Esophagus mucosa (tissue), 1 donor: ENCODE results near the gene RNF11. TPM values are rescaled to one million over a fixed set of nuclear protein-coding genes. Genes with fewer than 3 reads are reported as not detected.
"Not testable (repeated sequence)": the region's sequence is repeated elsewhere in the genome, so short reads cannot be mapped to it uniquely, and the experiment has no call there.

ENCODE experiments used
- ATAC-seq: fragments of 200-7000 bp; cut with Tn5 transposase; one replicate; pipeline ENCODE4 v1.9.1; 2020
- total RNA-seq: library from RNA; stranded (reverse); gene quantifications from one replicate; pipeline ENCODE4 v1.2.4, GENCODE V29; 2023
- donor health status: DM: yes; HTN: yes; CAD: no.

RNF11 gene
- total RNA-seq, 1 donor from 2014 or later = 78.8 TPM

GRCh38 chr1:51228471-51228870 lies 7.6 kb upstream of the RNF11 start:
- not testable (repeated sequence) for ATAC-seq

DNA sequence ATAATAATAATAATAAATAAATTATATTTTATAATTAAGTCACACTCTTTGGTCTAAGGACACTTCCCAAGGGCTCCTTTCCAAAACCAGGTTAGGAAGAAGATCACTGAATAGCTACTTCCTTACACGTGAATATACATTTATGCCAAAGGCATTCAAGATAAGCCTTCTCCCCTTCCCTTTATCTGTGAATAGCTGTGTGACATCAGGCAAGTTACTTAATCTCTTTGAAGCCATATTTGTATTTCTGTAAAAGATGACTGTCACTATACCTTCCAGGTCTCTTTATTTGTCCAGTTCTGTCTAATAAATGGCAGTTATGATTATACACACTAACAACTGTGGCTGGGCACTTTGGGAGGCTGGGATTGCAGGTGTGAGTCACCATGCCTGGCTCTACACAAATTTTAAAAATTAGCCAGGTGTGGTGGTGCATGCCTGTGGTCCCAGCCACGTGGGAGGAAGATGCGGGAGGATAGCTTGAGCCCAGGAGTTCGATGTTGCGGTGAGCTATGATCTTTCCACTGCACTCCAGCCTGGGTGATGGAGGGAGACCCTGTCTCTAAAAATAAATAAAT lies 5.5 kb upstream of the RNF11 start:
- peak; percentile 24 for ATAC-seq

DNA sequence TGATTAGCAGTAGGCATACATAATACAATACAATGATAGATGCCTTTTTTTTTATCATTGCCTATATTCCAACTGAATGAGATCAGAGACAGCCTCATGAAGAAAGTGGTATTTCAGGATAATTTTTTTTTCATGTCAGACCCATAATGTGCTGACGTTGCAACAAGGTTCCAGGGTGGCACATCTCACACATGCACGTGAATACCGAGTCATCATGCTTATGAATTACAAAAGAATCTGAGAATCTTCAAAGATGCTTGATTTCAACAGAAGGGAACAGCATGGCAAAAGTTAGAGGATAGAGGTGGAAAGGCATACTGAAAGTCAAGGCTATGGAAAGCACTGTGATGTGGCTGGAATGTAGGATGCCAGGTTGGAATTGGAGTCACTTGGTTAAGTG lies 5.0 kb upstream of the RNF11 start:
- ATAC-seq = no peak

- no peak for ATAC-seq
Measured at GRCh38 chr1:51231896-51232295, 4.2 kb upstream of the RNF11 start.

DNA sequence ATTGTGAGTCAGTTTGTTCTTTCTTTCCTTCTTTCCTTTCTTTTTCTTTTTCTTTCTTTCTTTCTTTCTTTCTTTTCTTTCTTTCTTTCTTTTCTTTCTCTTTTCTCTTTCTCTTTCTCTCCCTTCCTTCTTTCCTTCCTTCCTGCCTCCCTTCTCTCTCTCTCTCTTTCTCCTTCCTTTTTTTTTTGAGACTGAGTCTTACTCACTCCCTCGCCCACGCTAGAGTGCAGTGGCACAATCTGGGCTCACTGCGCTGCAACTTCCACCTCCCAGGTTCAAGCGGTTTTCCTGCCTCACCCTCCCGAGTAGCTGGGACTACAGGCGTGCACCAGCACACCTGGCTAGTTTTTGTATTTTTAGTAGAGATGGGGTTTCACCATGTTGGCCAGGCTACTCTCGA lies 1.8 kb upstream of the RNF11 start:
- not testable (repeated sequence) for ATAC-seq

GRCh38 chr1:51234721-51235425 lies 1.2 kb upstream of the RNF11 start:
- peak; percentile 59 for ATAC-seq

GRCh38 chr1:51236531-51237350 lies 668 bp downstream of the RNF11 start:
- peak; percentile 33 for ATAC-seq

DNA sequence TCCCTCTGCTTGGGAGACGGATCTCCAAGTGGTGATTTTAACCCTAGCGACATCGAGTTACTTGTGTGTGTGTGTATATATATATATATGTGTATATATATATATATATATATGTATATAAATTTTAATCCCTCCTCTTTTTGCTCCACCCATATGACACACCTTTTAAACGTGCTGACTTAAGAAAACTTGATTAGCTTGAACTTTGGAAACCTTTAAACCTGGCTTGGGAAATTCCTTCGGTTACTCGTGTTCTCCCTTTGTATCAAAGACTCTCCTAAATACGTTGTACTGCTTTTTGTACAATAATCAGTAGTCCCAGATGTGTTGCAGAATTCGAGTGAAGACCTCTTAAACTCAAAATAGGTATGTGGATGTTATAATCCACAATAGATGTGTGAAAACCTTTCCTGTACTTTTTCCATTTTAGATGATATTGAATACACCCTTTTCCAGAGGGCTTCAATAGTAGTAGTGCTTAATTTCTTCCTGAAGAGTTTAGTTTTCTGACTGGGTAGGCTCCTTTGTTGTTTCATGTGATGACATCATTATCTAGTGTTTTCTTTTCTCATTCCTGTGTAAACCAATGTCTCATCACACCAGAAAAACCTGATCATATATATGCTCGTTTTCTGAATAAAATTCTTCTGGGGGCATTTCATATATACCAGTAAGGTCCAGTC lies 1.4 kb downstream of the RNF11 start:
- ATAC-seq = peak; percentile 24

GRCh38 chr1:51238034-51238403 lies 1.9 kb downstream of the RNF11 start:
- ATAC-seq = no peak

DNA sequence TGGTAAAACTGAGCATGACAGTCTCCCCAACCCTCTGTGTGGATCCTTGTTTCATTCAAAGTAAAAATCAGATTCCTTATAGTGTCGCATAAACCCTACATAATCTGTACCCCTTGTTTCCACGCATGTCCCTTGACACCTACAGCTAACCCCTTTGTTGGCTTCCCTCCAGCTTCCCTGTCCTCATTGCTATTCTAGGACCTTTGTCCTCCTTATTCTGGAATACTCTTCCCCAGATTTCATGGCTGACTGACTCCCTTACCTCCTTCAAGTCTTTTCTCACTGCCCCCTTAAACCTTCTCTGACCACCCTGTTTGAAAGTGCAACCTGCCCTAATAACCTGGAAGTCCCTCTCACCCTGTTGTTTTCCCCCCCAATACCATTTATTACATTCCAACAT lies 4.0 kb downstream of the RNF11 start:
- ATAC-seq = no peak

GRCh38 chr1:51241119-51241518 lies 5.0 kb downstream of the RNF11 start:
- no peak for ATAC-seq

GRCh38 chr1:51242546-51242945 lies 6.5 kb downstream of the RNF11 start:
- no peak for ATAC-seq

GRCh38 chr1:51247022-51247421 lies 10.9 kb downstream of the RNF11 start:
- no peak for ATAC-seq

DNA sequence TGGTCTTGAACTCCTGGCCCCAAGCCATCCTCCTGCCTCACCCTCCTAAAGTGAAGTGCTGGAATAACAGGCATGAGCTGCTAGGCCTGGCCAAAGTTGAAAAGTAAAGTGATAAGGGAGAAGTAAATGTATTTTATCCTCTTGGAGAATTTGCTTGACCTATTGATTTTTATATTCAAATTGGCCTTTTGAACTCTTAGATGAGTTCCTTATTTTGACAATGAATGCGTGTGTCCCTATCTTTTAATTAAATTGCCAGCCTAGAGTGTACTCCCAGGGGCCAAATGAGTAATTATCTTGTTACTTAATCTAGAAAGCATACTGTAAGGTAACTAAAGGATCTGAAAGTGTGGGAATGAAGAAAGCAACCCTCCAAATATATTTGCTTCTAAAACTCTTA lies 11.4 kb downstream of the RNF11 start:
- ATAC-seq = no peak

DNA sequence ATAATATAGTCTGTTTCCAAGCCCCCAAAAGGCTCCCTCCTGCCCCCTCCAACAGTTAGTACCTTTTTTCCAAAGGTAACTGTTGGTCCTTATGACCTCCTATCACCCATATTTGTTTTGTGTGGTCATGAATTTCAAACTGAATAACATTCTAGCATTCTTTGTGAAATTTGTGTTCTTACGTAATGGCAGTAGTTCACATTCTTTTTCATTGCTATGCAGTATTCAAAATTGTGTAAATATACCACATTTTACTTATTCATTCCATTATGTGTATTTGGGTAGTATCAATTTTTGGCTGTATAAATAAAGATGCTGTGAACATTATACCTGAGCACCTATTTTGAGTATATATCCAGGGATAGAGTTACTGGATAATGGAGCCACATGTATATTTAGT lies 13.4 kb downstream of the RNF11 start:
- no peak for ATAC-seq

GRCh38 chr1:51250729-51251128 lies 14.7 kb downstream of the RNF11 start:
- not testable (repeated sequence) for ATAC-seq

DNA sequence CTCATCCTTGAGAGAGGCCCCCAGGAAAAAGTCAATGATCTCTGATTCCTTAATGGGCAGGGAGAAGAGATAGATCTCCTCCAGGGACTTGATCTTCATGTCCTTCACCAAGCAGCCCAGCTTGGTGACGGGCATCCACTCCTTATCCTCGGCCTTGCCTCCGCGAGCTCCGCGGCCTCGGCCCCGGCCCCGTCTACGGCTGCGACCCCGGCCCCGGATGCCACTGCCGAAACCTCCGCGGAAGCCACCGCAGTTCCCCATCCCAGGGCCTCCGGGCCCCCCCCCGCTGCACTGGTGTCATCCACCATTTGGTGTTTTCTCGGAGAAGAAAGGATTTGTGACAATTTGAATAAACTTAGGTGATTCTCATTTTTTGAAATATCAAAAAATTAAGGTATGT lies 15.1 kb downstream of the RNF11 start:
- ATAC-seq = not testable (repeated sequence)

DNA sequence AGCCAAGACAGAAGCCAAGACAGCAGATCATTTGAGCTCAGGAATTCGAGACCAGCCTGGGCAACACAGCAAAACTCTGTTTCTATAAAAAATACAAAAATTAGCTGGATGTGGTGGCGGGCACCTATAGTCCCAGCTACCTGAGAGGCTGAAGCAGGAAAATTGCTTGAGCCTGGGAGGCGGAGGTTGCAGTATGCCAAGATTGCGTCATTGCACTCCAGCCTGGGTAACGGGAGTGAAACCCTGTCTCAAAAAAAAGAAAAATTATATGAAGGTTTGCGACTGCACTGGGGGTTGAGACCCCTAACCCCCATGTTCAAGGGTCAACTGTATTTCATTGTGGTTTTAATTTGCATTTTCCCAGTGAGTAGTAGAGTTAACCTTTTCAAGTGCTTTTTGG lies 16.3 kb downstream of the RNF11 start:
- ATAC-seq = no peak

DNA sequence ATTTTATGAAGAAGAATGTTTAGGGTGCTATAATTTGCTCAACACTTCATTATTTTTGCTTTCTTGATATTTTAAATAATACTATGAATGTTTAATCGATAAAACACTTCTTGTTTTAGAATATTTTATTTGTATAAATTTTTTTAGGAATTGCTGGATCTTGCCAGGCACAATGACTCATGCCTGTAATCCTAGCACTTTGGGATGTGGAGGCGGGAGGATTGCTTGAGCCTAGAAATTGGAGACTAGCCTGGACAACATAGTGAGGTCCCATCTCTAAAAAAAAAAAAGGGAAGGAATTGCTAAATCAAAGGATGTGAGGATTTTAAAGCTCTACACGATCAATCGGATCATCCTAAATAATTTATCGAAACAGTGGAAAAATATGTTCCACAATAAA lies 17.6 kb downstream of the RNF11 start:
- ATAC-seq = no peak

DNA sequence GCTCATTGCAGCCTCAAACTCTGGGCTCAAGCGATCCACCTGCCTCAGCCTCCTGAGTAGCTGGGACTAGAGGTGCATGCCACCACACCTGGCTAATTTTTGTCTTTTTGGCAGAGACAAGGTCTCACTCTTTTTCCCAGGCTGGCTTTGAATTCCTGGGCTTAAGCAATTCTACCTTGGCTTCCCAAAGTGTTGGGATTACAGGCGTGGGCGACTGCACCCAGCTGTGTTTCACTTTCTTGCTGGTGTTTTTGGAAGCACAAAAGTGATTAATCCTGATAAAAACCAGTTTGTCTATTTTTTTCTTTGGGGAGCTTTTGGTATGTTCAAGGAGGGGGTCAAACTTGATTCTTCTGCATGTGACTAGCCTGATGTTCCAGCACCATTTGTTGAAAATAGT lies 19.3 kb downstream of the RNF11 start:
- no peak for ATAC-seq

GRCh38 chr1:51263147-51263877 lies 27.2 kb downstream of the RNF11 start:
- no peak for ATAC-seq

GRCh38 chr1:51264451-51264850 lies 28.4 kb downstream of the RNF11 start:
- ATAC-seq = no peak

DNA sequence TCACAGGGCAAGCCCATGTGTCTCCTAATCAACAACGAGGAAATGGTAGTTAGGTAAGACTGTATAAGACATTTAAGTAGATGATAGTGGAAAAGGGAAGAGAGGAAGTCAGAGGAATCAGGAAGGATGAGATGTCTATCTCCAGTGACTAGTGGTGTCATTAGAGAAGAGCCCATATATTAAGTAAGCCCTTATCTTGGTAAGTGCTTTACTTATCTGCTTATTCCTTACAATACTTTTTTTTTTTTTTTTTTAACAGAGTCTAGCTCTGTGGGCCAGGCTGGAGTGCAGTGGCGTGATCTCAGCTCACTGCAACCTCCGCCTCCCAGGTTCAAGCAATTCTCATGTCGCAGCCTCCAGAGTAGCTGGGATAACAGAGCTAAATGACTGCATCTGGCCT lies 29.5 kb downstream of the RNF11 start:
- ATAC-seq = no peak
